Panc1 (cell line): Measurements from ENCODE around the gene FAM13A.

Experiments
- POLR2AphosphoS5 ChIP-seq: IDR thresholded peaks from 2 replicates; pipeline ENCODE4 v1.6.1; 2012; ENCODE audit warnings: mild to moderate bottlenecking, low read depth, low read length, moderate library complexity
- TF ChIP-seq, protein P1 (sequence below): fragments of 450-650 bp; IDR thresholded peaks from 2 replicates; pipeline ENCODE4 v1.5.1; 2017; ENCODE audit warnings: mild to moderate bottlenecking

DNA sequence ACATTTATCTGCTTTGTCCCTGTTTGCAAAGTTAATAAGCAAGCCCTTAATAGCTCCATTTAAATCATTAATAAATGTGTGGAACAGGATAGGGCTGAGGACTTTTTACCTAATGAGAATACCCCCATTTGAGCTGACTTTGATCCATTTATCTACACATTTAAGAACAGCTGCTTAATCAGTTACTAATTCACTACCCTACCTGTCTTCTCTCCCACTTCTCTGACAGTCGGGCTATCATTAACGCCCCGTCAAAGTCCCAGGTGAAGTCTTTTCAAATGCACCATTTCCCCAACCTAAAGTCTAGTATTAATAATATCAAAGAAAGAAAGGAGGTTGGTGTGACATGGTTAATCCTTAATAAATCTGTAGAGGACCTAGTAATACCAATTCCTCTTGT, 302.2 kb downstream of the FAM13A start:
- TF ChIP-seq, protein P1, sequence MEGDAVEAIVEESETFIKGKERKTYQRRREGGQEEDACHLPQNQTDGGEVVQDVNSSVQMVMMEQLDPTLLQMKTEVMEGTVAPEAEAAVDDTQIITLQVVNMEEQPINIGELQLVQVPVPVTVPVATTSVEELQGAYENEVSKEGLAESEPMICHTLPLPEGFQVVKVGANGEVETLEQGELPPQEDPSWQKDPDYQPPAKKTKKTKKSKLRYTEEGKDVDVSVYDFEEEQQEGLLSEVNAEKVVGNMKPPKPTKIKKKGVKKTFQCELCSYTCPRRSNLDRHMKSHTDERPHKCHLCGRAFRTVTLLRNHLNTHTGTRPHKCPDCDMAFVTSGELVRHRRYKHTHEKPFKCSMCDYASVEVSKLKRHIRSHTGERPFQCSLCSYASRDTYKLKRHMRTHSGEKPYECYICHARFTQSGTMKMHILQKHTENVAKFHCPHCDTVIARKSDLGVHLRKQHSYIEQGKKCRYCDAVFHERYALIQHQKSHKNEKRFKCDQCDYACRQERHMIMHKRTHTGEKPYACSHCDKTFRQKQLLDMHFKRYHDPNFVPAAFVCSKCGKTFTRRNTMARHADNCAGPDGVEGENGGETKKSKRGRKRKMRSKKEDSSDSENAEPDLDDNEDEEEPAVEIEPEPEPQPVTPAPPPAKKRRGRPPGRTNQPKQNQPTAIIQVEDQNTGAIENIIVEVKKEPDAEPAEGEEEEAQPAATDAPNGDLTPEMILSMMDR = no peak
- no peak for TF ChIP-seq POLR2AphosphoS5
